NCI-H1417 treated with DMSO at 0.1 percent for 48 hours (cell line): Measurements from ENCODE around the gene FOCAD.
A peak's percentile ranks its signal among the peaks of the same experiment; 100 is the strongest.

ENCODE experiments used
- DNase-seq: peaks from one replicate; lab custom pipeline; 2025; lab: John Stamatoyannopoulos, UW

Gene FOCAD

GRCh38 chr9:20880271-20880670, 196.2 kb downstream of the FOCAD start:
- DNase-seq: no peak

- no peak for DNase-seq
Measured at GRCh38 chr9:20880675-20881074, 196.6 kb downstream of the FOCAD start.

- no peak for DNase-seq
Measured at GRCh38 chr9:20884985-20885593, 201.0 kb downstream of the FOCAD start.

GRCh38 chr9:20898885-20899554, 215.0 kb downstream of the FOCAD start:
- no peak for DNase-seq

- no peak for DNase-seq
Measured at GRCh38 chr9:20903212-20903611, 219.2 kb downstream of the FOCAD start.

GRCh38 chr9:20904995-20905394, 220.9 kb downstream of the FOCAD start:
- DNase-seq: no peak

GRCh38 chr9:20906326-20906725, 222.3 kb downstream of the FOCAD start:
- no peak for DNase-seq

GRCh38 chr9:20908461-20908860, 224.4 kb downstream of the FOCAD start:
- no peak for DNase-seq

- no peak for DNase-seq
Measured at GRCh38 chr9:20914556-20914955, 230.5 kb downstream of the FOCAD start.

GRCh38 chr9:20921362-20921761, 237.3 kb downstream of the FOCAD start:
- no peak for DNase-seq

- no peak for DNase-seq
Measured at GRCh38 chr9:20925256-20926045, 241.4 kb downstream of the FOCAD start.

GRCh38 chr9:20929276-20929675, 245.2 kb downstream of the FOCAD start:
- no peak for DNase-seq

GRCh38 chr9:20930836-20931235, 246.8 kb downstream of the FOCAD start:
- DNase-seq: no peak

- no peak for DNase-seq
Measured at GRCh38 chr9:20940447-20941173, 256.6 kb downstream of the FOCAD start.

- peak; percentile 16 for DNase-seq
Measured at GRCh38 chr9:20941174-20941690, 257.2 kb downstream of the FOCAD start.

- no peak for DNase-seq
Measured at GRCh38 chr9:20944507-20944906, 260.4 kb downstream of the FOCAD start.

GRCh38 chr9:20945269-20945668, 261.2 kb downstream of the FOCAD start:
- no peak for DNase-seq

GRCh38 chr9:20945856-20946255, 261.8 kb downstream of the FOCAD start:
- no peak for DNase-seq

GRCh38 chr9:20948703-20949102, 264.6 kb downstream of the FOCAD start:
- DNase-seq: no peak

- DNase-seq: no peak
Measured at GRCh38 chr9:20950707-20951106, 266.6 kb downstream of the FOCAD start.

- no peak for DNase-seq
Measured at GRCh38 chr9:20962536-20963225, 278.6 kb downstream of the FOCAD start.

GRCh38 chr9:20972684-20973083, 288.6 kb downstream of the FOCAD start:
- no peak for DNase-seq
